ENCODE results near the gene RPS6KC1. TPM values are rescaled to one million over a fixed set of nuclear protein-coding genes. Genes with fewer than 3 reads are reported as not detected.

RPS6KC1 gene
- total RNA-seq, 1 experiment from 2014 or later, result 16.9 TPM

GRCh38 chr1:213320191-213320870, 269.3 kb downstream of the RPS6KC1 start:
- Histone ChIP-seq H3K23ac (ENCODE audit: insufficient read length, low read depth, low read length) (no peak overlapping the region), H4K5ac (ENCODE audit: insufficient read length, low read depth, low read length) (no peak overlapping the region), H3K18ac (ENCODE audit: insufficient read length, low read depth, low read length) (no peak overlapping the region), H3K9me3 (ENCODE audit: control insufficient read depth, low read depth, low read length) (no peaks in the 10 kb centered on the region), H3K23me2 (ENCODE audit: insufficient read length, low read depth, low read length, poor library complexity, severe bottlenecking) (no peaks in the 10 kb centered on the region), H2AK5ac (ENCODE audit: insufficient read length, low read length) (no peak overlapping the region), H2BK20ac (ENCODE audit: low read depth, low read length, poor library complexity, severe bottlenecking) (no peak overlapping the region), H2BK5ac (ENCODE audit: insufficient read length, low read length) (no peak overlapping the region), H2BK15ac (ENCODE audit: low read depth, low read length) (no peak overlapping the region), H3K14ac (ENCODE audit: insufficient read depth, low read length) (no peak overlapping the region), H3K27ac (ENCODE audit: insufficient read length, low read depth, low read length) (no peak overlapping the region), H2AFZ (ENCODE audit: low read length) (no peak overlapping the region), H4K20me1 (ENCODE audit: control insufficient read depth, insufficient read depth, insufficient read length) (no peaks in the 10 kb centered on the region), H3K79me2 (ENCODE audit: insufficient read depth, low read length) (no peaks in the 10 kb centered on the region), H3K56ac (ENCODE audit: insufficient read length, low read depth, low read length) (no peak overlapping the region), H3K4ac (ENCODE audit: low read depth, low read length) (no peak overlapping the region), H4K8ac (replicated peaks; ENCODE audit: insufficient read length, low read depth, low read length) (no peak overlapping the region), H3K4me2 (ENCODE audit: insufficient read depth, insufficient read length, low read length) (no peak overlapping the region), H2BK12ac (ENCODE audit: insufficient read length, low read depth, low read length) (no peak overlapping the region), H3T11ph (ENCODE audit: low read length) (no peak overlapping the region), H3K79me1 (ENCODE audit: insufficient read depth, low read depth, low read length, poor library complexity, severe bottlenecking) (no peaks in the 10 kb centered on the region), H3K9ac (ENCODE audit: extremely low read depth, insufficient read length, low read length) (no peak overlapping the region), H3K27me3 (ENCODE audit: insufficient read depth, low read length) (no peaks in the 10 kb centered on the region), H4K91ac (ENCODE audit: insufficient read length, low read depth, low read length) (no peak overlapping the region), H2BK120ac (ENCODE audit: low read depth, low read length, poor library complexity, severe bottlenecking) (no peak overlapping the region), H3K4me1 (ENCODE audit: insufficient read depth, low read length) (no peaks in the 10 kb centered on the region)
- H3K4me3 Mint-ChIP-seq, result no peak overlapping the region
- H3K27ac Mint-ChIP-seq, result no peak overlapping the region
- H3K36me3 Mint-ChIP-seq (ENCODE audit: insufficient read depth in 1 of 3, low read depth in 3 of 3), result peaks cover 0 to 9% (median 7%) of the 10 kb centered on the region in 3 experiments; a peak in 5 of 7 replicates
- WGBS (ENCODE audit: extremely low coverage, insufficient read length, low lambda C conversion rate), result no CpG with 5 or more reads among the region's 6 CpGs
- DNase-seq, result no peak
- H3K4me1 Mint-ChIP-seq, result peaks cover 0 to 7% of the 10 kb centered on the region in 2 experiments; a peak in 2 of 4 replicates
- H3K27me3 Mint-ChIP-seq (ENCODE audit: low read depth), result no peaks in the 10 kb centered on the region
- TF ChIP-seq CTCF (conservative IDR thresholded peaks at IDR 0.05), result no peak
- peaks cover 11 to 12% of the 10 kb centered on the region in 2 experiments for H3K9me3 Mint-ChIP-seq

Other genes with a start within 250 kb of the RPS6KC1 start
- gene SPATA45, start 203.6 kb upstream of the RPS6KC1 start, total RNA-seq (2021), result 0.66 and 0.68 TPM in 2 replicates
- 53.6 and 55.2 TPM in 2 replicates for gene FLVCR1, start 193.0 kb upstream of the RPS6KC1 start, total RNA-seq (2021)
- gene VASH2, start 100.7 kb upstream of the RPS6KC1 start, total RNA-seq (2021), result 76.1 and 79.5 TPM in 2 replicates
- gene ANGEL2, start 35.4 kb upstream of the RPS6KC1 start, total RNA-seq (2021), result 42.4 and 47.8 TPM in 2 replicates

Measured in H9 (cell line).